Measurements from ENCODE around the gene MYMX. TPM values are rescaled to one million over a fixed set of nuclear protein-coding genes. Genes with fewer than 3 reads are reported as not detected.
A peak's percentile ranks its signal among the peaks of the same experiment; 100 is the strongest.

MYMX gene
- total RNA-seq, 2 donors from 2014 or later: not detected

DNA sequence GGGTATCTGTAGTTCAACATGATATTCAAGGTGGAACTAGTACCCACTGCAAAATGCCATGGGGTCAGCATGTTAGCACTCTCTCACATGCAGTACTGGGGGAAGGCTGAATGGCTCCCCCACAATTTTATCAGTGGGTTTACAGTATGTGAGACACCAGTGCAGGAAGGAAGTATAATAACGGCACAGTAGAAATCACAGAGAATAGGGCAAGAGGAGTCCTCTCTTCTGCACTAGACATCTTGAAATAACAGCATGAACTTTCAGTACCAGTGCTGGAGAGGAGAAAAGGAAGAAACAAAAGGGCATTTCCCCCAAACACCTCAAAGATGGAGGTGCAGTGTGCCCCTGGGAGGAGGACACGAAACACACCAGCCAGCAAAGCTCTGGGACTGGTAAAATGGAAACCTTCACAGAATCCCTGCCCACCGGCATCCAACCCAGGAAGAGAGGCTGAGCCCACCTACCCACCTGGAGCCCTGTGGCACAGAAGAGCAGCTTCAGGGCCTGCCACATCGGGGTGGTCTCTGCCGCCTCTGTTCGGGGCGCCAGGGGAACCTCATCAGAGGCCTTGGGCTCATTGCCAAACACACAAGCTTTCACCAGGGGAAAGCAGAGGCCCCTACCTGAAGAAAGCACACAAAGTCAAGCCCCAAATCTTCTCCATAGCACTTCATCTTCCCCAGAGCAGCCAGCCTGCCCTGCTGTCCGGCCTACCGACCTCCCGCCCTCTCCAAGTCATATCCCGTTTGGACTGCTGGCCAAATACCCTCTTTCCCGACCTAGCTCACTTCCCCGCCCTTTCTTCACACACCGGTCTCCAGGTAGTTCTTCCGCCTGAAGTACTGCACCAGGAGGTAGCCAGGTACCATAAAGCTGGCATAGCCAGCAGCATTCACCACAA is 39.4 kb downstream of the MYMX start:
- intact Hi-C loops (cut with DNase I, micrococcal nuclease): no loop called here
- ATAC-seq: peak; percentile 63
- peak in 1 of 2 donors; percentile 58 for DNase-seq

DNA sequence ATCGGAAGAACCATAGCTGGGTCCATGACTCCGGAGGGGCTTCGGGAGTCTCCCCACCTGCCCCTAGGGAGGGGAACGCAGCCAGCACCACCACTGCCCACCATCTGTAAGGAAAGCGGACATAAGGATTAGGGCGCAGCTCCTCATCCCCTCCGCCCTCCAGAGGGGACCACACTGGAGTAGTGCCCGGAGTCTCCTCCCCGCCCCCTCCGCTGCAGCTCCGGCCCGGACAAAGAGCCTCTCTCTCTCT is 40.0 kb downstream of the MYMX start:
- ATAC-seq: no peak
- no peak for DNase-seq
- intact Hi-C loops (cut with DNase I, micrococcal nuclease): no loop called here

DNA sequence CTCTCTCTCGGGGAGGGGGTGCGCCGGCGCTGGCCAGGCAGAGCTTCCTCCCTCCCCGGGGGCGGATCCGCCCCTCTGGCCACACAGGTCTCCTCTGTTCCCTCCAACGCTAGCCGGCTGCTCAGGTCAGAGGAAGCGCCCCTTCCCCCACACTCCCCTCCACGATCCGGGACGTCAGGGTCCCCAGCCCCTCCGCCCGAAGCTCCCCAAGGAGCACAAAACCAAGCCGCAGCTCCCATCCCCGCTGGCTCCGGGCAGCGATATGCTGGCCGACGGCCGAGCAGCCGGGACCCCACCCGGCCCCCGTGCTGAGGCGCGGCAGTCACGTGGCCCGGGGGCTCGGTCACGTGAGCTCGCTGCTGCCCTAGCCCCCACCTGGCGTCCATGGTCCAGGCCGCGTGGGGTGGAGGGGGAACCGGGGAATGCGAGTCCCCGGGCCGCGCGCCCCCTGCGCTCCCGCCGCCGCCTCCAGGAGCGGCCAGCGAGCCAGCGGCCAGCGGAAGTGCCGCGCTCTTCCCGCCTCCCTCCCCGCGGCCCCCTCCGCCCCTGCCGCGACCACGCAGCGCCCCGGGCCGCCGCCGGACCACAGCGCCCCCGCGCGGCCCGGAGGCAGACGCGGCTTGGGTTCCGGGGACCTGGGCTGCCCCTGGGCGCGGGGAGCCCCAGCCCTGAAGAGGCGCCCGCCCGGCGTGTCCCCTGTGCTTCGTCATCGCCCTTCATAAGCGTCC is 40.5 kb downstream of the MYMX start, which contains the start of gene SLC35B2:
SLC35B2 (minus strand) TSS at position 504 of the 728 bp plus-strand sequence; CDS start at position 386, 118 bp downstream.
- ATAC-seq: peak; percentile 68
- DNase-seq: peak; percentile 72 to 73
- intact Hi-C loops (cut with DNase I, micrococcal nuclease): no loop called here

DNA sequence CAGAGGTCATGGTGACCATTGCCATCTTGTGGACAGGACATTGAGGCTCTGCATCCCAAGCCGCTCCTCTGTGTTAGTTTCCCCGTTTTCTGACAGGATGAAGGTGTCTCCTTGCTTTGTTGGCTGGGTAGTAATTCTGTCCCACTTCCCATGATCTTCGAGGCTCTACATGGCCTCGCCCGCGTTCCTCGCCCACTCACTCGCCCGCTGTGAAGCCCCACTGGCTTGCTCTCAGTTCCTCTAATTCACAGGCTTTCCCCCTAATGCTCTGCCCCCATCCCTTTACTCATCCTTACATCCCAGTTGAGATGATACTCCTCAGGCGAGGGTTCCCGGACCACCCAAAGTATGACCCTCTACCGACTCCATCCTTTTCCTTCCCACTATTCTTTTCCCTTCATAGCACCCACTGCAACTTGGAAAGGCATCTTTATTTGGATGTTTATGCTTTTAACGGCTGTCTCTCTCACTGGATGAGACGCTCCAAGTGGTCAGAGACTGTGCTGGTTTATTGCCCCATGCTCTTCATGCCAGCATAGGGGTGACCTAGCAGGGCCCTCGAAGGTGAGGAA is 41.1 kb downstream of the MYMX start:
- intact Hi-C loops (cut with DNase I, micrococcal nuclease): no loop called here
- ATAC-seq: no peak

DNA sequence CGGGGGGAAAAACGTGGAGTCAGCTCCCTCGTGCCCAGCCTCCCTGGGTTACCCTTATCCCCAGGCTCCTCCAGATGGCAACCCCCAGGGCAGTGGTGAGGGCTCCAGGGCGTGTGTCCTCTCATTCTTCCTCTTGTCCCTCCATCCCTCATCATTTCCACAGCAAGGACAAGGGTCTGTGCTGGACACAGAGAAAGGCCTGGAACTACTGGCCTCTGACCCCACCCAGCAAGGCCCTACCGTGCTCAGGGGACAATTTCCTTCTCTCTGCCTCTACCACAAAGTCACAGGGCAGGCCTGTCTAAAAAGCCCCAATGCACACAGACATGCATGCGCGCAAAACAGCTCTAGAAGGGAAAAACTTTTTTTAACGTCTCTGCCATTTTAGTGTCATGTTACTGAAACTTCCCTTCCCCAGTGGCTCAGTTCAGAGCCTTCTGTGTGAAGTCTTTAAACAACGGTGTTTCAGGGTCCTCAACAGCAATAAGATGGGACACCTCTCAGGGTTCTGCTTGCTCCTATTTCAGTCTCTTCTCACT is 41.7 kb downstream of the MYMX start:
- DNase-seq (no peak), ATAC-seq (no peak)
- intact Hi-C loops (cut with DNase I, micrococcal nuclease): no loop called here

More for the DNA sequence above, 41.1 kb downstream of the MYMX start:
- no peak for DNase-seq

DNA sequence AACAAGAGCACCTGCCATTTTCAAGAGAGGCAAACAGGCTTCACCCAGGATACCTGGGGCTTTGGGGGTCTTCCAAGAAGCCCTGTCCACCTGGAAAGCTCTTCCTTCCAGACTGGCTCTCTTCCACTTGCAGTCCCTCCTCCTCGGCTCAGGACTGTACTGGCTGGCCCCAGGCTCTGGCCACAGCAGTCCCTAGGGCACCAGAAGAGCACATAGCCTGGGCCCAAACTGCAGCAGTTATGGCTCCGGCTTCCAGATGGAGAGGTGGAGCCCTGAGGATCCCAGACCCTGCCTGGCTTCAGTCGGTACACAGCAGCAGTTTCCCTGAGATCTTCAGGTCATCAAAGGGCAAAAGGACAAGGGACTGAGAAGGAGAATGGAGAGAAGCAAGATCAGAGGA is 42.2 kb downstream of the MYMX start:
- no peak for DNase-seq
- intact Hi-C loops (cut with DNase I, micrococcal nuclease): no loop called here
- ATAC-seq: no peak

DNA sequence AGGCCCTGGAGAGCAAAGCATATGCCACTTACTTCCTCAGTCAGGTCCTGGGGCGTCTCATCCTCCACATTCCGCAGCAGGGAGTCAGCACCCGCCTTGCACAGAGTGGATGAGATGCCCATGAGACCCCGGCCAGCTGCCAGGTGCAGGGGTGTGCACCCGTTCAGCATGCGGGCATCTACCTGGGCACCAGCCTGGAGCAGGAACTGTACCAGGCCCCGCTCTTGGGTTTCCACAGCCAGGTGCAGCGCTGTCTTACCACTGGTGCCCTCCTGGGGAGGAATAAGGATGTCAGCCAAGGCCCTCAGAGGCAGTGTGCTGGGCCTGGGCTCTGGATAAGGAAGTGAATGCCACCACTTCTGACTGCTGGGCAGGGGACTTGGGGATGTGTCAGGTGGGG is 43.3 kb downstream of the MYMX start:
- DNase-seq: no peak
- ATAC-seq: no peak

DNA sequence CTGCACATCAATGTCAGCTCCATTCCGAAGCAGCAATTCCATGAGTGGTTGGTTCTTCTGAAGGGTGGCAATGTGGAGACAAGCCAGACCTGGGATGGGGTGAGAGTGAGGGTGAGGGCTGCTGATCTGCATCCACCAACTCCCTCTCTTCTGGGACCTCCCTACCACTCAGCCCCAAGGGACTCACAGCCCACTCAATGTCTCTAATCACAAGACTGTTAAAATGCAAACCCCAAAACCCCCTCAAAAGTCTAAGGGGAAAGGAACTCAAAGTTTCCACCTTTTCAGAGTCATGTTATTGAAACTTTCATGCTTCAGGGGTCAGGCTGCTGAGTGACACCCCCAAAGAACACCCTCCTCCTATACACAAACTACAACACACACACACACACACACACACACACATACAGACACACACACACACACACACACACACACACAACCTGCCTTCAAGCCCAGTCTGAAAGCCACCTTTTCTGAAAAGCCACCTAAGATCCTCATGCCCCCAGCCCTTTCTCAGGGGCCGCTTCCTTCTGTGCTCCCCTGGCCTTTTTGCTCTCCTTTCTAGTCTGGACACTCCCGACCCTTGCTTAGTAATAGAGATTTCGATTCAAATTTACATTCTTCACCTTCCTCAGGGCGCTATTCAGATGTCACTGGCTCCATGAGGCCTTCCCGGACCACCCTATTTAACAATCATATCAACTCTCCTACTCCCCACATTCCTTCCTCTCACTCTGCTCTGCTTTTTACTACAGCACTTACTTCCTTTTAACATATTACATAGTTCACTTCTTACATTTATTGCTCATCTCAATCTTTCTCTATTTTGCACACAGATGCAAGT is 43.9 kb downstream of the MYMX start:
- ATAC-seq (no peak), DNase-seq (no peak)
- intact Hi-C loops (cut with DNase I, micrococcal nuclease): no loop called here

More for the DNA sequence above, 43.3 kb downstream of the MYMX start:
- intact Hi-C loops (cut with DNase I, micrococcal nuclease): no loop called here

DNA sequence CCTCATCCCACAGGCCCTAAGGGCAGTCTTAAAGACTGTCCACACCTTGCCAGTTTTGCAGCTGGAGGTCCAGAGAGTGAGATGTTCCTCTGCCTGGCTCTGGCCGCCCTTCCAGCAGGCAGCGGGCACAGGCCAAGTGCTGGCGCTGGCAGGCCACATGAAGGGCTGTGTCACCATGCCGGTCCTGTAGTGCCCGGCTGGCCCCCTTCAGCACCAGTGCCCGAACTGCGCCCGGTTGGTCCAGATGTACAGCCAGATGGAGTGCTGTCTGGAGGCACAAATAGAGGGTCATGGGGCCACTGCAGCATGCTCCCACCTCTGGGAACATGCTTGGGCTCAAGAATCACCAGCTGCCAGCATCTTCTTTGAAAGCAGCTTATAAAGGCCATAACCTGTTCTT is 44.9 kb downstream of the MYMX start:
- intact Hi-C loops (cut with DNase I, micrococcal nuclease): no loop called here
- no peak for DNase-seq
- no peak for ATAC-seq

DNA sequence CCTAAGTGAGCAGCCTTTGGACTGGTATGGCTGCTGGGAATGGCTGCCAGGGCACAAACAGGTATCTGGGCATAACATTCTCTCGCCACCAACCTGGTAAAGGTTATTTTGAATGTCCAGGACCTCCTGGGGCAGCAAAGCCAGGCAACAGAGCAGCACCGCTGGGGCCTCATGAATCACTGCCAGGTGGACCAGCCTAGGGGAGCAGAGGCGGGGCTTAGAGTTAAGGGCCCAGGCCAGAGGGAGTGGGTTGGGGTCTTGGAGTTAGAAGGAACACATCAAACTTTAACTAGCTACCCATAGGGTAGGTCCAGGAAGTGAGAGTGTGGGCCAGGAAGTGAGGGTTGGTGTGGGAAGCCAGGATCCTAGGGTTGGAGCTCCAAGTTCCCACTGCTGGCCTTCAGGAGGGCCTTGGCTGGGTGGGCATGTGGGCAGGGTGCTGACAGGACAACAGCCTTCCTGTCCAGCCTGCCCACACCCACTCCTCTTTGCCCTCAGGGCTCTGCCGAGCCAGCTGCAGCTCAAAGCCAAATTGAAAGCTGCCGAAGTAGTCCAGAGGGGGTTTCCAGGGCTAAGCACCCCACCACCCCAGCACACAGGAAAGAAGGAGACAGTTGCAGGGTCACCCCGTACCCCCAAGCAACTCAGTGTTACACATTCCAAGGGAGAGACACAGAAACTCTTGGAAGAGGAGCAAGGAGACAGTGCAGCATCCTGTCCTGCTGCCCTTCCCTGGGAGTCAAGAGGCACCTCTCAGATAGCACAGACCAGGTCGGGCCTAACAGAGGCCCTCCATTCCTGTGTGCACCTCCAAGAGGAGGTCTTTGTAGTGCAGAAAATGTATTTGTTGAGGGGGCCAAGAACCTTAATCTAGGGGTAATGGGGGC is 46.0 kb downstream of the MYMX start:
- intact Hi-C loops (cut with DNase I, micrococcal nuclease): no loop called here
- DNase-seq: no peak
- ATAC-seq: no peak

DNA sequence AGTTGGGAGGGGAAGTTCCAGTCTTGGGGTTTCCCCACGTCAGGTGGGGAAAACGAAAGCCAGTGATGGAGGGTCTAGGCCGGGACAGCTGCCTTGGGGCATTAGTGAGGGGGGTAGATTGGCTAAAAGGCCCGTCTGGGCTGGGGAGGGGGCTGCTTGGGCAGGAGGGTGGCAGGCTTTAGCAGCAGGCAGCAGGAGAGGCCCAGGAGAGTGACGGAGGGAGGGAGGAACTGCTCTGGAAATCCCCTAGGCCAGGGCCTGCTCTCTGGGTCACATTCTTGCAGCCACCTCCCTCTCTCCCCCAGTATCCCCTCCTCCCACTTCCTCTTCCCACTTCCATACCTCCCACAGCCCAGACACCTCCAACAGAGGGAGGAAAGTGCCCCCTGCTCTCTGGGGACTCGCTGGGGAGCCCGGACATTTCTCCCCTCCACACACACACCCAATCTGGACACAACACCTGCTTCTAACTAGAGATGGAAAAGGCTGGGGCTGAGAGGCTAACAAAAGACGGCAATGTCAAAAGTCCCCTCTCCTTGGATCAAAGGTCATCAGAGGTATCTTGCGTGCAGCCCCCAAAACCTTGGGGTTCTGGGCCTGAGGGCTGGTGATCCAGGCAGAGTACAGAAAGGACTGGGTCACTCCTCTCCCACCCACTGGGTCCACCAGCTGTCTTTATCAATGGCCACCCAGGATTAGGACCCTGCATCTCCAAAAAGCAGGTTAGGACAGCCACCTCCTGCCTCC is 46.8 kb downstream of the MYMX start:
- intact Hi-C loops (cut with DNase I, micrococcal nuclease): no loop called here
- ATAC-seq (peak; percentile 28), DNase-seq (peak in 1 of 2 donors; percentile 63)

DNA sequence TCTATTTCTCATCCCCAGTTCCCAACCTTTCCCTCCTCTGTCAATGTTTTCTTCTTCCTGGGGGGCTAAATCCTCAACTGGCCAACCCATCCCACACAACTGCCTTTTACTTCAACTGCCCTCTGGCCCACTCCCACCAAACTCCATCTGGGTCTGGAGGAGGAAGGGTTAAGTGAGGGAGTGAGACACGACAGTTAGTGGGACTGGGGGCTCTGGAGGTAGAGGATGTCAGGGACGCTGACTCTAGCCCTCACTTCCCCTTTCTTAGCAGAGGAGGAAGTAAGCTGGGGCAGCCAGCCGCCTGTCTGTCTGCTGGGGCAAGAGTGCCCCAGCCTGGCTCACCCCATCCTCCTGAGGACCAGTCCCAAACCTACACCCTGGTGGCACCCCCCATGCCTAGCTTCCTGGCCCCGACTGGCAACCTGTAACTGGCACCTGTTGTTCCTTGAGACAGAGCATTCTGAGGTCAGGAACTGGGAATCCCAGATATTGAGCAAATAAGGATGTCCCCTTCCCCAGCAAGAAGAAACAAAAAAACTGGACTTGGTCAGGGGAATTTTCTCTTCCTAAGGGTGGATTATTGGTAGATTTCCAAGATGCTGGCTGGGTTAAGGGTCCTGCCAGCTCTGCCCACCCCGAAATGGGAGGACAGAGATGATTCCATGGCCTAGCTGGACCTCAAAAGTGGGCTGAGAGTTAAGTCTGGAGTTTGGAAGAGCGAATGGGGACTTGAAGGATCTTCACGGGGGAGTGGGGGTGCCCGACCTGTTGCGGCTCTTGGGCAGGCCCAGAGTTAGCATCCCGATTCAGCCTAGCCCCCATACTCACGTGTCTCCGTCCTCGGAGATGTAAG is 47.7 kb downstream of the MYMX start:
- intact Hi-C loops (cut with DNase I, micrococcal nuclease): loop anchor here in 1 of 2 donors (5.0 kb wide), 1 partner anchor 73 kb away; no protein-coding TSS in a partner anchor
- peak; percentile 67 for DNase-seq
- ATAC-seq: peak; percentile 40

DNA sequence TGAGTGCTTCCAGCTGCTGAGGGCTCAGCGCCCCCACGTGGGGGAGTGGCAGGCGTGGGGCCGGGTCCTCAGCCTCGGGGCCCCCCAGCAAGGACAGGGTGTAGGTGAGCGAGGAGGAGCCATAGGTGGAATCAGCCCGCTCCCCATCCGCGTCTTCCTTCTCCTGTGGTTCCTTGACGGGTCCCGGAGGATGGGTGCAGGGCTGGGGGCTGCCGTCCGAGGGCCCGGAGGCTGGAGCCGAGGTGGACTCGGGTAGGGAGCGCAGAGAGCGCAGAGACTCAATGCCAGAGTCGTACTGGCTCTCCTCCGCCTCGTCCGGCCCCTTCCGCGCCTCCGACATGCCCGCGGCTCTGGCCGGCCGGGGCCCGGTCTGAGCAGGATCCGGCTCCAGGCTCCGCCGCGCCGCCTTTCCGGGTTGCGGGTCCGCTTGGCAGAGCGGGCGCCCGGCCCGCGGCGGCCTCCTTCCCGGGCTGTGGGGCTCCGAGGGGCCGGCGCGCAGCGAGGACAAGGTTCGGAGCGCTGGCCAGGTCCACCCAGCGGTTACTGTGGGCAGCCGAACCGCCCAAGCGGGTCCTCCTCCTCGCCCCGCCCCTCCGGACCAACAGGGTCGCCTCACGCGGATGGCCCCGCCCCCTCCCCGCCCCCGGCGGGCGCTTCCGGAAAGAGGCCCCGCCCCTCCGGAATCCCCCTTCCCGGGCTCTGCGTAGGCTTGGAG is 48.4 kb downstream of the MYMX start, which contains the start of gene NFKBIE:
NFKBIE (minus strand) TSS at position 545 of the 715 bp plus-strand sequence; CDS start at position 340, 205 bp downstream.
- DNase-seq (peak; percentile 95 to 98), ATAC-seq (peak; percentile 80)
- intact Hi-C loops (cut with DNase I, micrococcal nuclease): loop anchor here in 1 of 2 donors (5.0 kb wide), 1 partner anchor 72 kb away; no protein-coding TSS in a partner anchor

DNA sequence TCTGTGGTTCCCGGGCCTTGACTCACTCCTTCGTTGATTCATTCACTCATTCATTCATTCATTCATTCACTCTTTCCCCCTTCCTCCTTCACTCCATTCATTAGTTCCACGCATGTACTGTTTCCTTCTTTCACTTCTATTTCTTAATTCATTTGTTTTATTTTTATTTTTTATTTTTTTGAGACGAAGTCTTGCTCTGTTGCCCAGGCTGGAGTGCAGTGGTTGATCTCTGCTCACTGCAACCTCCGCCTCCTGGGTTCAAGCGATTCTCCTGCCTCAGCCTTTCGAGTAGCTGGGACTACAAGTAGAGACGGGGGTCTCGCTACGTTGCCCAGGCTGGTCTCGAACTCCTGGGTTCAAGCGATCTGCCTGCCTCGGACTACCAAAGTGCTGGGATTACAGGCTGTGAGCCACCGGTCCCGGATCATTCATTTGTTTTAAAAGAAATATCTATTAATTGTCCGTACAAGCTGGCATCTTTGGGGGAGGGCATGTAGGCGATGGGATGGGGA is 49.1 kb downstream of the MYMX start:
- DNase-seq: no peak
- intact Hi-C loops (cut with DNase I, micrococcal nuclease): loop anchor here in 1 of 2 donors (5.0 kb wide), 1 partner anchor 72 kb away; no protein-coding TSS in a partner anchor

DNA sequence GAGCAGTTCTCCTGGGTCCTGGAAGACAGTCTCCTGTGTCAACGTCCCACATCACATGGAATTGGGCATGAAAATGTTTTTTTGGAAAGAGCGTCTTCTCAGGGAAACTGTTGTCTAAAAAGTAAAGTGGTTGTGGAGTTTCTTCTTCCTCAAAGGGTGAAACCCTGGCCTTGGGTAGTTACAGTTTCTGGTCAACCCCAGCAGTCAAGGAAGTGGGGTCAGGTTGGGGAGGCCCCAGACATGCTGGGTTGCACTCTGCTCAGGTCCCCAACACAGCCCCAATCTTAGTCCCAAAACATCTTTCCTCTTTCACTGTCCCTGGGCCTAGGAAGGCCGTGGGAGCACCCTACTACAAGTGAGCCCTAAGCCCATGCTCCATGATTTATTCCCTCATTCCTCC is 49.6 kb downstream of the MYMX start:
- ATAC-seq: no peak
- intact Hi-C loops (cut with DNase I, micrococcal nuclease): loop anchor here in 1 of 2 donors (5.0 kb wide), 1 partner anchor 71 kb away; no protein-coding TSS in a partner anchor
- no peak for DNase-seq

More for the DNA sequence above, 49.1 kb downstream of the MYMX start:
- ATAC-seq: no peak

Measured in left colon (tissue), 2 donors.